Neuron (in vitro differentiated cells): ENCODE data around the gene CAMKMT.

ENCODE experiments used
- H2AFZ ChIP-seq: one replicate; pipeline ENCODE4 v1.6.1; 2013; ENCODE audit warnings: low read depth, mild to moderate bottlenecking, inconsistent platforms, low read length, moderate library complexity
- H3K27me3 ChIP-seq: one replicate; pipeline ENCODE4 v1.6.1; 2013; ENCODE audit warnings: low read length; ENCODE audit not compliant: insufficient read depth
- H3K36me3 ChIP-seq: one replicate; pipeline ENCODE4 v1.6.1; 2013; ENCODE audit warnings: low read length; ENCODE audit not compliant: insufficient read depth
- H3K4me1 ChIP-seq: one replicate; pipeline ENCODE4 v1.6.1; 2013; ENCODE audit warnings: low read length; ENCODE audit not compliant: insufficient read depth
- H3K4me3 ChIP-seq: 2 replicates; pipeline ENCODE4 v1.5.1; 2013; ENCODE audit warnings: mild to moderate bottlenecking, low read length, moderate library complexity
- H3K9me3 ChIP-seq: one replicate; pipeline ENCODE4 v1.6.1; 2013; ENCODE audit warnings: low read length

The CAMKMT gene

GRCh38 chr2:44753552-44754285, 392.0 kb downstream of the CAMKMT start:
- no peaks in the 10 kb centered on the region for H3K27me3 ChIP-seq
- H3K36me3 ChIP-seq = no peaks in the 10 kb centered on the region
- peaks cover 2% of the 10 kb centered on the region for H3K9me3 ChIP-seq
- H2AFZ ChIP-seq = no peak overlapping the region
- H3K4me1 ChIP-seq = peaks cover 15% of the 10 kb centered on the region
- no peak overlapping the region for H3K4me3 ChIP-seq

- Histone ChIP-seq H3K4me1 (peaks cover 27% of the 10 kb centered on the region), H3K36me3 (no peaks in the 10 kb centered on the region), H3K27me3 (no peaks in the 10 kb centered on the region), H3K4me3 (no peak overlapping the region), H2AFZ (no peak overlapping the region), H3K9me3 (no peaks in the 10 kb centered on the region)
Observed at GRCh38 chr2:44758591-44758990, 396.8 kb downstream of the CAMKMT start.

- no peak overlapping the region for H2AFZ ChIP-seq
- no peaks in the 10 kb centered on the region for H3K36me3 ChIP-seq
- peaks cover 27% of the 10 kb centered on the region for H3K4me1 ChIP-seq
- no peaks in the 10 kb centered on the region for H3K9me3 ChIP-seq
- H3K27me3 ChIP-seq = no peaks in the 10 kb centered on the region
- no peak overlapping the region for H3K4me3 ChIP-seq
Observed at GRCh38 chr2:44759823-44760222, 398.1 kb downstream of the CAMKMT start.

- Histone ChIP-seq H3K4me3 (no peak overlapping the region), H3K9me3 (no peaks in the 10 kb centered on the region), H3K27me3 (no peaks in the 10 kb centered on the region), H2AFZ (no peak overlapping the region), H3K4me1 (peaks cover 21% of the 10 kb centered on the region), H3K36me3 (no peaks in the 10 kb centered on the region)
Observed at GRCh38 chr2:44763275-44763782, 401.6 kb downstream of the CAMKMT start.

- H3K4me1 ChIP-seq = peaks cover 34% of the 10 kb centered on the region
- H3K4me3 ChIP-seq = no peak overlapping the region
- H3K9me3 ChIP-seq = no peaks in the 10 kb centered on the region
- no peaks in the 10 kb centered on the region for H3K36me3 ChIP-seq
- no peak overlapping the region for H2AFZ ChIP-seq
- no peaks in the 10 kb centered on the region for H3K27me3 ChIP-seq
Observed at GRCh38 chr2:44766220-44766619, 404.5 kb downstream of the CAMKMT start.

- Histone ChIP-seq H3K9me3 (no peaks in the 10 kb centered on the region), H3K4me3 (no peak overlapping the region), H3K4me1 (peaks cover 37% of the 10 kb centered on the region), H3K27me3 (no peaks in the 10 kb centered on the region), H2AFZ (no peak overlapping the region), H3K36me3 (no peaks in the 10 kb centered on the region)
Observed at GRCh38 chr2:44766777-44767176, 405.0 kb downstream of the CAMKMT start.

- Histone ChIP-seq H3K4me1 (peaks cover 45% of the 10 kb centered on the region), H3K27me3 (no peaks in the 10 kb centered on the region), H3K36me3 (no peaks in the 10 kb centered on the region)
Observed at GRCh38 chr2:44767691-44768090, 405.9 kb downstream of the CAMKMT start.

GRCh38 chr2:44768438-44769236, 406.9 kb downstream of the CAMKMT start:
- no peaks in the 10 kb centered on the region for H3K36me3 ChIP-seq
- peaks cover 46% of the 10 kb centered on the region for H3K4me1 ChIP-seq
- no peaks in the 10 kb centered on the region for H3K9me3 ChIP-seq
- H2AFZ ChIP-seq = no peak overlapping the region
- no peaks in the 10 kb centered on the region for H3K27me3 ChIP-seq
- H3K4me3 ChIP-seq = no peak overlapping the region

More at GRCh38 chr2:44767691-44768090, 405.9 kb downstream of the CAMKMT start:
- no peak overlapping the region for H3K4me3 ChIP-seq
- no peaks in the 10 kb centered on the region for H3K9me3 ChIP-seq
- H2AFZ ChIP-seq = no peak overlapping the region

GRCh38 chr2:44769349-44770011, 407.7 kb downstream of the CAMKMT start:
- Histone ChIP-seq H3K36me3 (no peaks in the 10 kb centered on the region), H3K4me3 (no peak overlapping the region), H3K27me3 (no peaks in the 10 kb centered on the region), H3K9me3 (no peaks in the 10 kb centered on the region), H2AFZ (no peak overlapping the region), H3K4me1 (peaks cover 49% of the 10 kb centered on the region)

GRCh38 chr2:44770221-44771195, 408.8 kb downstream of the CAMKMT start:
- Histone ChIP-seq H3K36me3 (no peaks in the 10 kb centered on the region), H3K4me3 (no peak overlapping the region), H3K4me1 (peaks cover 53% of the 10 kb centered on the region), H2AFZ (no peak overlapping the region), H3K27me3 (no peaks in the 10 kb centered on the region), H3K9me3 (no peaks in the 10 kb centered on the region)

GRCh38 chr2:44771522-44771921, 409.8 kb downstream of the CAMKMT start:
- Histone ChIP-seq H2AFZ (no peak overlapping the region), H3K27me3 (no peaks in the 10 kb centered on the region), H3K4me3 (no peak overlapping the region), H3K4me1 (peaks cover 53% of the 10 kb centered on the region), H3K36me3 (no peaks in the 10 kb centered on the region), H3K9me3 (no peaks in the 10 kb centered on the region)

- no peaks in the 10 kb centered on the region for H3K27me3 ChIP-seq
- H3K36me3 ChIP-seq = no peaks in the 10 kb centered on the region
- no peaks in the 10 kb centered on the region for H3K9me3 ChIP-seq
- H2AFZ ChIP-seq = no peak overlapping the region
- peaks cover 58% of the 10 kb centered on the region for H3K4me1 ChIP-seq
- no peak overlapping the region for H3K4me3 ChIP-seq
Observed at GRCh38 chr2:44772131-44772530, 410.4 kb downstream of the CAMKMT start.
